SK-N-SH treated with all-trans-retinoic acid at 6 μM for 48 hours (cell line): ENCODE data around the gene BUB3.

Experiments
- ATAC-seq: fragments of 200-7000 bp; cut with Tn5 transposase; 3 replicates; pipeline ENCODE4 v1.9.1; 2020; ENCODE audit warnings: mild to moderate bottlenecking, moderate library complexity
- CREB5 ChIP-seq: fragments of 250-450 bp; sonication (Bioruptor Pico); IDR thresholded peaks from 2 replicates; pipeline ENCODE4 v1.5.1; 2020; ENCODE audit warnings: low read depth, mild to moderate bottlenecking, moderate library complexity
- CSDC2 ChIP-seq: fragments of 250-450 bp; sonication (Bioruptor Pico); IDR thresholded peaks from 2 replicates; pipeline ENCODE4 v1.5.0; 2020; ENCODE audit warnings: mild to moderate bottlenecking, moderate library complexity
- ESRRG ChIP-seq: fragments of 250-450 bp; sonication (Bioruptor Pico); IDR thresholded peaks from 2 replicates; pipeline ENCODE4 v1.6.1; 2021; ENCODE audit warnings: mild to moderate bottlenecking
- GLIS3 ChIP-seq: fragments of 250-450 bp; sonication (Bioruptor Pico); IDR thresholded peaks from 2 replicates; pipeline ENCODE4 v1.5.0; 2020; ENCODE audit warnings: mild to moderate bottlenecking, moderate library complexity
- ISL1 ChIP-seq: fragments of 250-450 bp; sonication (Bioruptor Pico); IDR thresholded peaks from 2 replicates; pipeline ENCODE4 v2.1.2; 2022; ENCODE audit warnings: mild to moderate bottlenecking, moderate library complexity
- OSR1 ChIP-seq: fragments of 250-450 bp; sonication (Bioruptor Pico); IDR thresholded peaks from 2 replicates; pipeline ENCODE4 v1.8.0; 2022; ENCODE audit warnings: moderate library complexity, mild to moderate bottlenecking, inconsistent platforms
- PATZ1 ChIP-seq: fragments of 250-450 bp; sonication (Bioruptor Pico); IDR thresholded peaks from 2 replicates; pipeline ENCODE4 v1.8.0; 2020; ENCODE audit warnings: mild to moderate bottlenecking, moderate library complexity, borderline replicate concordance
- POU6F1 ChIP-seq: fragments of 250-450 bp; sonication (Bioruptor Pico); IDR thresholded peaks from 2 replicates; pipeline ENCODE4 v1.8.0; 2021; ENCODE audit warnings: low read depth, mild to moderate bottlenecking, moderate library complexity, borderline replicate concordance
- PPARA ChIP-seq: fragments of 250-450 bp; sonication (Bioruptor Pico); IDR thresholded peaks from 2 replicates; pipeline ENCODE4 v1.5.0; 2020; ENCODE audit warnings: mild to moderate bottlenecking, borderline replicate concordance
- RARB ChIP-seq: fragments of 250-450 bp; sonication (Bioruptor Pico); IDR thresholded peaks from 2 replicates; pipeline ENCODE4 v1.8.0; 2021; ENCODE audit warnings: mild to moderate bottlenecking, moderate library complexity
- SNAI2 ChIP-seq: fragments of 250-450 bp; sonication (Bioruptor Pico); IDR thresholded peaks from 2 replicates; pipeline ENCODE4 v1.5.0; 2020; ENCODE audit warnings: mild to moderate bottlenecking, moderate library complexity
- TCF4 ChIP-seq: fragments of 250-450 bp; sonication (Bioruptor Pico); IDR thresholded peaks from 2 replicates; pipeline ENCODE4 v1.8.0; 2021; ENCODE audit warnings: mild to moderate bottlenecking, moderate library complexity, borderline replicate concordance
- TOX ChIP-seq: fragments of 250-450 bp; sonication (Bioruptor Pico); IDR thresholded peaks from 2 replicates; pipeline ENCODE4 v1.8.0; 2021; ENCODE audit warnings: mild to moderate bottlenecking, moderate library complexity, borderline replicate concordance
- ZC3H10 ChIP-seq: fragments of 250-450 bp; sonication (Bioruptor Pico); IDR thresholded peaks from 2 replicates; pipeline ENCODE4 v1.5.1; 2021; ENCODE audit warnings: mild to moderate bottlenecking, moderate library complexity
- ZFP3 ChIP-seq: fragments of 250-450 bp; sonication (Bioruptor Pico); IDR thresholded peaks from 2 replicates; pipeline ENCODE4 v1.5.0; 2020; ENCODE audit warnings: mild to moderate bottlenecking, moderate library complexity
- ZFP30 ChIP-seq: fragments of 450-650 bp; formaldehyde crosslinking; IDR thresholded peaks from 2 replicates; pipeline ENCODE4 v1.5.0; 2022; ENCODE audit warnings: mild to moderate bottlenecking, moderate library complexity
- ZNF565 ChIP-seq: fragments of 450-650 bp; formaldehyde crosslinking; conservative IDR thresholded peaks from 2 replicates; pipeline ENCODE4 v1.5.0; 2020; ENCODE audit warnings: low read depth, mild to moderate bottlenecking, moderate library complexity
- ZNF70 ChIP-seq: fragments of 450-650 bp; formaldehyde crosslinking; IDR thresholded peaks from 2 replicates; pipeline ENCODE4 v1.5.0; 2020; ENCODE audit warnings: mild to moderate bottlenecking, moderate library complexity
- TF ChIP-seq, protein P1 (sequence below): fragments of 250-450 bp; sonication (Bioruptor Pico); IDR thresholded peaks from 2 replicates; pipeline ENCODE4 v1.5.1; 2021; ENCODE audit warnings: mild to moderate bottlenecking, moderate library complexity
- TF ChIP-seq, protein P2 (sequence below): fragments of 250-450 bp; sonication (Bioruptor Pico); IDR thresholded peaks from 2 replicates; pipeline ENCODE4 v1.5.0; 2020; ENCODE audit warnings: mild to moderate bottlenecking, moderate library complexity

BUB3 gene, protein sequence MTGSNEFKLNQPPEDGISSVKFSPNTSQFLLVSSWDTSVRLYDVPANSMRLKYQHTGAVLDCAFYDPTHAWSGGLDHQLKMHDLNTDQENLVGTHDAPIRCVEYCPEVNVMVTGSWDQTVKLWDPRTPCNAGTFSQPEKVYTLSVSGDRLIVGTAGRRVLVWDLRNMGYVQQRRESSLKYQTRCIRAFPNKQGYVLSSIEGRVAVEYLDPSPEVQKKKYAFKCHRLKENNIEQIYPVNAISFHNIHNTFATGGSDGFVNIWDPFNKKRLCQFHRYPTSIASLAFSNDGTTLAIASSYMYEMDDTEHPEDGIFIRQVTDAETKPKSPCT

GRCh38 chr10:123154092-123154710, at the start of gene BUB3:
TSS of gene BUB3 (plus strand) at chr10:123154402. CDS start at chr10:123154918, 516 bp downstream.
- ATAC-seq: peak; percentile 98
- TF ChIP-seq SNAI2 (CRISPR knock-in tag) (no peak), ZC3H10 (no peak), OSR1 (no peak), CREB5 (CRISPR knock-in tag) (no peak), PPARA (CRISPR knock-in tag) (no peak), CSDC2 (CRISPR knock-in tag) (no peak)
- TF ChIP-seq, protein P1, sequence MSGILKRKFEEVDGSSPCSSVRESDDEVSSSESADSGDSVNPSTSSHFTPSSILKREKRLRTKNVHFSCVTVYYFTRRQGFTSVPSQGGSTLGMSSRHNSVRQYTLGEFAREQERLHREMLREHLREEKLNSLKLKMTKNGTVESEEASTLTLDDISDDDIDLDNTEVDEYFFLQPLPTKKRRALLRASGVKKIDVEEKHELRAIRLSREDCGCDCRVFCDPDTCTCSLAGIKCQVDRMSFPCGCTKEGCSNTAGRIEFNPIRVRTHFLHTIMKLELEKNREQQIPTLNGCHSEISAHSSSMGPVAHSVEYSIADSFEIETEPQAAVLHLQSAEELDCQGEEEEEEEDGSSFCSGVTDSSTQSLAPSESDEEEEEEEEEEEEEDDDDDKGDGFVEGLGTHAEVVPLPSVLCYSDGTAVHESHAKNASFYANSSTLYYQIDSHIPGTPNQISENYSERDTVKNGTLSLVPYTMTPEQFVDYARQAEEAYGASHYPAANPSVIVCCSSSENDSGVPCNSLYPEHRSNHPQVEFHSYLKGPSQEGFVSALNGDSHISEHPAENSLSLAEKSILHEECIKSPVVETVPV (CRISPR knock-in tag): no peak

- no peak for ATAC-seq
- TF ChIP-seq ZFP3 (no peak), SNAI2 (CRISPR knock-in tag) (no peak), RARB (no peak), TCF4 (no peak), CSDC2 (CRISPR knock-in tag) (no peak), ZC3H10 (no peak)
Observed at GRCh38 chr10:123109466-123109865, 44.7 kb upstream of the BUB3 start.

GRCh38 chr10:123117644-123118417, 36.4 kb upstream of the BUB3 start:
- ATAC-seq: no peak
- TF ChIP-seq GLIS3 (CRISPR knock-in tag): no peak

DNA sequence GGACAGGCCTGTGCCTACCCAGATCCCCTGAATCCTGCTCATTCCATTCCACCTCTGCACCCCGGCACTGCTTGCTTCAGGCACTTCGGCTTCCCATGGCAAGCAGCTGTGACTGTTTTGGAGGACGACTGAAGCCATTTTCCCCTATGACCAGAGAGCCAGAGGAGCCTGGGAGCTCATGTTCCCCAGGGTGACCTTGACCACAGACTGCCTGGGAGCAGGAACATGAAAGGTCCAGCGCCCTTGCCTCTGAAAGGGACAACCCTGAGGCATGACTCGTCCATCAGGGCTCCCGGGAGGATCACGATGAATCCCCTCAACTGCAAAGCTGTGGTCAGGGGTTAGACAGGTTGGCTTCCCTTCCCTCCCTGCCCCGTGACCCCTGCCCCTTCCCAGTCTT, 35.1 kb upstream of the BUB3 start:
- TF ChIP-seq, protein P1 (CRISPR knock-in tag): no peak
- TF ChIP-seq, protein P2, sequence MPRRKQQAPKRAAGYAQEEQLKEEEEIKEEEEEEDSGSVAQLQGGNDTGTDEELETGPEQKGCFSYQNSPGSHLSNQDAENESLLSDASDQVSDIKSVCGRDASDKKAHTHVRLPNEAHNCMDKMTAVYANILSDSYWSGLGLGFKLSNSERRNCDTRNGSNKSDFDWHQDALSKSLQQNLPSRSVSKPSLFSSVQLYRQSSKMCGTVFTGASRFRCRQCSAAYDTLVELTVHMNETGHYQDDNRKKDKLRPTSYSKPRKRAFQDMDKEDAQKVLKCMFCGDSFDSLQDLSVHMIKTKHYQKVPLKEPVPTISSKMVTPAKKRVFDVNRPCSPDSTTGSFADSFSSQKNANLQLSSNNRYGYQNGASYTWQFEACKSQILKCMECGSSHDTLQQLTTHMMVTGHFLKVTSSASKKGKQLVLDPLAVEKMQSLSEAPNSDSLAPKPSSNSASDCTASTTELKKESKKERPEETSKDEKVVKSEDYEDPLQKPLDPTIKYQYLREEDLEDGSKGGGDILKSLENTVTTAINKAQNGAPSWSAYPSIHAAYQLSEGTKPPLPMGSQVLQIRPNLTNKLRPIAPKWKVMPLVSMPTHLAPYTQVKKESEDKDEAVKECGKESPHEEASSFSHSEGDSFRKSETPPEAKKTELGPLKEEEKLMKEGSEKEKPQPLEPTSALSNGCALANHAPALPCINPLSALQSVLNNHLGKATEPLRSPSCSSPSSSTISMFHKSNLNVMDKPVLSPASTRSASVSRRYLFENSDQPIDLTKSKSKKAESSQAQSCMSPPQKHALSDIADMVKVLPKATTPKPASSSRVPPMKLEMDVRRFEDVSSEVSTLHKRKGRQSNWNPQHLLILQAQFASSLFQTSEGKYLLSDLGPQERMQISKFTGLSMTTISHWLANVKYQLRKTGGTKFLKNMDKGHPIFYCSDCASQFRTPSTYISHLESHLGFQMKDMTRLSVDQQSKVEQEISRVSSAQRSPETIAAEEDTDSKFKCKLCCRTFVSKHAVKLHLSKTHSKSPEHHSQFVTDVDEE (CRISPR knock-in tag): no peak
- TF ChIP-seq ISL1 (no peak), ZFP30 (CRISPR knock-in tag) (no peak), TCF4 (no peak), CREB5 (CRISPR knock-in tag) (no peak), ZNF565 (no peak), ZC3H10 (no peak), POU6F1 (CRISPR knock-in tag) (no peak), PATZ1 (CRISPR knock-in tag) (no peak), ESRRG (CRISPR knock-in tag) (no peak), GLIS3 (CRISPR knock-in tag) (no peak), OSR1 (no peak), CSDC2 (CRISPR knock-in tag) (no peak), RARB (no peak), PPARA (CRISPR knock-in tag) (no peak), TOX (CRISPR knock-in tag) (no peak), ZNF70 (no peak)
- TF ChIP-seq, all 23 proteins: peak for 0
- ATAC-seq: no peak
